H1 (cell line): Measurements from ENCODE around the gene SNX20. TPM values are rescaled to one million over a fixed set of nuclear protein-coding genes. Genes with fewer than 3 reads are reported as not detected.

ENCODE experiments used
- CBX8 ChIP-seq: fragments of 300-800, 300-1000 bp; sonication (generic); IDR thresholded peaks from 2 replicates; pipeline ENCODE4 v1.7.1; 2016; ENCODE audit warnings: low read depth, low read length, borderline replicate concordance
- CHD1 ChIP-seq: IDR thresholded peaks from 2 replicates; pipeline ENCODE4 v1.6.1; 2012; ENCODE audit warnings: low read depth, low read length, improper control_type of control experiment
- EGR1 ChIP-seq: IDR thresholded peaks from 2 replicates; pipeline ENCODE4 v1.6.1; 2011; ENCODE audit warnings: low read depth, low read length, borderline replicate concordance
- EP300 ChIP-seq, 2 experiments: IDR thresholded peaks; 1 replicate in 1 of 2; 2 replicates in 1 of 2; pipeline ENCODE4 v1.6.1; 2011 to 2012; ENCODE audit warnings: low read depth in 2 of 2, low read length in 2 of 2, mild to moderate bottlenecking in 2 of 2, borderline replicate concordance in 1 of 2, inconsistent platforms in 1 of 2, moderate library complexity in 1 of 2
- GTF2F1 ChIP-seq: IDR thresholded peaks from 2 replicates; pipeline ENCODE4 v1.6.1; 2012; ENCODE audit warnings: low read depth, low read length, improper control_type of control experiment, borderline replicate concordance
- POLR2A ChIP-seq, 2 experiments: IDR thresholded peaks; 1 replicate in 1 of 2; 2 replicates in 1 of 2; pipeline ENCODE4 v1.6.1; 2011; ENCODE audit warnings: low read depth in 2 of 2, low read length in 2 of 2, mild to moderate bottlenecking in 2 of 2; ENCODE audit errors: control extremely low read depth in 1 of 2
- POU5F1 ChIP-seq: IDR thresholded peaks from 2 replicates; pipeline ENCODE4 v1.6.1; 2011; ENCODE audit warnings: low read depth, mild to moderate bottlenecking, low read length, moderate library complexity
- polyA plus RNA-seq, 7 experiments: library from polyadenylated mRNA; depleted of rRNA in 3 of 7; stranded (reverse) in 5 of 7; unstranded in 2 of 7; fragments of >200 nt in 5 of 7; fragments of 200-250 nt in 2 of 7; gene quantifications; 1 replicate in 5 of 7; 2 replicates in 1 of 7; 4 replicates in 1 of 7; pipeline versions ENCODE4 v1.2.1 to v1.2.3, GENCODE V29; 2011 to 2013; ENCODE audit warnings: missing spikeins in 2 of 7, mixed read lengths in 2 of 7
- total RNA-seq: library from RNA; stranded (reverse); fragmentation: NEBNext Ultra II Directional; extraction: Animal tissue kit (Norgen Biotek cat#: 25700); gene quantifications from 2 replicates; pipeline ENCODE4 v1.2.1, GENCODE V29; 2021

SNX20 gene
- total and polyA plus RNA-seq, 2 of the 8 experiments (the other 6 are each of a cell fraction or from before 2014, with no cell fraction given), result not detected

GRCh38 chr16:50680556-50680893, 587 bp downstream of the SNX20 start (continued):
- TF ChIP-seq CHD1, result no peak
- no peak for TF ChIP-seq CBX8
- no peak for TF ChIP-seq GTF2F1
- no peak for TF ChIP-seq EGR1
- TF ChIP-seq EP300 (IDR thresholded peaks at IDR 0.05; ENCODE audit: borderline replicate concordance in 1 of 2, low read depth in 2 of 2, low read length in 2 of 2), result no peak
- no peak for TF ChIP-seq POLR2A (IDR thresholded peaks at IDR 0.05; ENCODE audit: control extremely low read depth in 1 of 2, low read depth in 2 of 2, low read length in 2 of 2)
- no peak for TF ChIP-seq POU5F1
